ENCODE results near the gene SRRD.
A peak's percentile ranks its signal among the peaks of the same experiment; 100 is the strongest.

Gene SRRD

GRCh38 chr22:26496456-26496855 is 12.8 kb downstream of the SRRD start:
- TF ChIP-seq CTCF (conservative IDR thresholded peaks at IDR 0.05; ENCODE audit: low read depth, low read length), result no peak
- Histone ChIP-seq H3K27me3 (ENCODE audit: insufficient read depth, low read depth) (no peaks in the 10 kb centered on the region), H3K9ac (no peak overlapping the region), H3K36me3 (ENCODE audit: insufficient read depth) (peaks cover 48% of the 10 kb centered on the region; the same call in 1 of the 2 replicates), H3K4me1 (ENCODE audit: low read depth, poor library complexity, severe bottlenecking) (peaks cover 87% of the 10 kb centered on the region), H3K27ac (peak overlapping the region; percentile 15; the same call in 1 of the 2 replicates), H3K4me2 (peak overlapping the region; percentile 80; the same call in 1 of the 2 replicates), H3K4me3 (IDR thresholded peaks at IDR 0.05; ENCODE audit: insufficient read depth, low read depth, low read length) (no peak overlapping the region), H4K20me1 (ENCODE audit: insufficient read depth) (no peaks in the 10 kb centered on the region), H3K79me2 (ENCODE audit: insufficient read depth, low read depth) (peaks cover 53% of the 10 kb centered on the region; the same call in 1 of the 2 replicates), H2AFZ (ENCODE audit: low read depth) (no peak overlapping the region)

- Histone ChIP-seq H3K9ac (no peak overlapping the region), H3K79me2 (ENCODE audit: insufficient read depth, low read depth) (peaks cover 32% of the 10 kb centered on the region; the same call in 1 of the 2 replicates), H3K27me3 (ENCODE audit: insufficient read depth, low read depth) (no peaks in the 10 kb centered on the region), H3K4me2 (no peak overlapping the region), H3K4me3 (IDR thresholded peaks at IDR 0.05; ENCODE audit: insufficient read depth, low read depth, low read length) (no peak overlapping the region), H3K36me3 (ENCODE audit: insufficient read depth) (peaks cover 28% of the 10 kb centered on the region; the same call in 1 of the 2 replicates), H2AFZ (ENCODE audit: low read depth) (no peak overlapping the region), H3K4me1 (ENCODE audit: low read depth, poor library complexity, severe bottlenecking) (peaks cover 88% of the 10 kb centered on the region), H4K20me1 (ENCODE audit: insufficient read depth) (no peaks in the 10 kb centered on the region), H3K27ac (no peak overlapping the region)
- no peak for TF ChIP-seq CTCF (conservative IDR thresholded peaks at IDR 0.05; ENCODE audit: low read depth, low read length)
These were observed 15.6 kb downstream of the SRRD start for GRCh38 chr22:26499188-26499703.

- H3K9ac ChIP-seq, result 0 out of 2 replicates have a peak overlapping the region, but pooled peaks have one; percentile 6
- peaks cover 28% of the 10 kb centered on the region; the same call in 1 of the 2 replicates for H3K36me3 ChIP-seq (ENCODE audit: insufficient read depth)
- H3K27ac ChIP-seq, result peak overlapping the region; percentile 88
These were observed 18.3 kb downstream of the SRRD start for GRCh38 chr22:26501996-26502395.

GRCh38 chr22:26502688-26503561 is 19.2 kb downstream of the SRRD start:
- H3K36me3 ChIP-seq (ENCODE audit: insufficient read depth), result peaks cover 30% of the 10 kb centered on the region; the same call in 1 of the 2 replicates
- H2AFZ ChIP-seq (ENCODE audit: low read depth), result no peak overlapping the region
- H3K9ac ChIP-seq, result peak overlapping the region; percentile 26; the same call in 1 of the 2 replicates
- TF ChIP-seq CTCF (conservative IDR thresholded peaks at IDR 0.05; ENCODE audit: low read depth, low read length), result peak; percentile 69
- peaks cover 26% of the 10 kb centered on the region; the same call in 1 of the 2 replicates for H3K79me2 ChIP-seq (ENCODE audit: insufficient read depth, low read depth)
- no peaks in the 10 kb centered on the region for H3K27me3 ChIP-seq (ENCODE audit: insufficient read depth, low read depth)
- no peak overlapping the region for H3K4me3 ChIP-seq (IDR thresholded peaks at IDR 0.05; ENCODE audit: insufficient read depth, low read depth, low read length)
- peak overlapping the region; percentile 88 for H3K27ac ChIP-seq
- peaks cover 86% of the 10 kb centered on the region for H3K4me1 ChIP-seq (ENCODE audit: low read depth, poor library complexity, severe bottlenecking)
- H3K4me2 ChIP-seq, result peak overlapping the region; percentile 72
- no peaks in the 10 kb centered on the region for H4K20me1 ChIP-seq (ENCODE audit: insufficient read depth)

More at GRCh38 chr22:26501996-26502395, 18.3 kb downstream of the SRRD start:
- peak overlapping the region; percentile 72 for H3K4me2 ChIP-seq
- peaks cover 26% of the 10 kb centered on the region; the same call in 1 of the 2 replicates for H3K79me2 ChIP-seq (ENCODE audit: insufficient read depth, low read depth)
- TF ChIP-seq CTCF (conservative IDR thresholded peaks at IDR 0.05; ENCODE audit: low read depth, low read length), result no peak
- no peaks in the 10 kb centered on the region for H3K27me3 ChIP-seq (ENCODE audit: insufficient read depth, low read depth)
- no peak overlapping the region for H2AFZ ChIP-seq (ENCODE audit: low read depth)
- no peak overlapping the region for H3K4me3 ChIP-seq (IDR thresholded peaks at IDR 0.05; ENCODE audit: insufficient read depth, low read depth, low read length)
- no peaks in the 10 kb centered on the region for H4K20me1 ChIP-seq (ENCODE audit: insufficient read depth)
- peaks cover 85% of the 10 kb centered on the region for H3K4me1 ChIP-seq (ENCODE audit: low read depth, poor library complexity, severe bottlenecking)
